Measurements from ENCODE around the gene SQOR.

DNA sequence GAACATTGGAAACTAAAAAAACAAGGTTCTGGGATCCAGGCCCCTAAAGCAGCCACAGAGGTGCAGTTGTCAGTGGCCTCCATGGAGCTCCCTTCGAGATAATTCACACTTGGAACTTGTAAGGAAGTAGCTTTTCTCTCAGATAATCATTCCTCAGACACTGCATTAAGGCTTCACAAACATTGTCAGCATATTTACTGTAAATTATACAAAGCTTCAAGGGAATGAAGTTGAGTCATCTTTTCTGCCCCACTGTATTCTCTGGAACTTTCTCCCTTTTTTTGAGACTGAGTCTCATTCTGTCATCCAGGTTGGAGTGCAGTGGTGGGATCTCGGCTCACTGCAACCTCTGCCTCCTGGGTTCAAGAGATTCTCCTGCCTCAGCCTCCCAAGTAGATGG lies 40.5 kb upstream of the SQOR start:
- TF ChIP-seq, protein P1, sequence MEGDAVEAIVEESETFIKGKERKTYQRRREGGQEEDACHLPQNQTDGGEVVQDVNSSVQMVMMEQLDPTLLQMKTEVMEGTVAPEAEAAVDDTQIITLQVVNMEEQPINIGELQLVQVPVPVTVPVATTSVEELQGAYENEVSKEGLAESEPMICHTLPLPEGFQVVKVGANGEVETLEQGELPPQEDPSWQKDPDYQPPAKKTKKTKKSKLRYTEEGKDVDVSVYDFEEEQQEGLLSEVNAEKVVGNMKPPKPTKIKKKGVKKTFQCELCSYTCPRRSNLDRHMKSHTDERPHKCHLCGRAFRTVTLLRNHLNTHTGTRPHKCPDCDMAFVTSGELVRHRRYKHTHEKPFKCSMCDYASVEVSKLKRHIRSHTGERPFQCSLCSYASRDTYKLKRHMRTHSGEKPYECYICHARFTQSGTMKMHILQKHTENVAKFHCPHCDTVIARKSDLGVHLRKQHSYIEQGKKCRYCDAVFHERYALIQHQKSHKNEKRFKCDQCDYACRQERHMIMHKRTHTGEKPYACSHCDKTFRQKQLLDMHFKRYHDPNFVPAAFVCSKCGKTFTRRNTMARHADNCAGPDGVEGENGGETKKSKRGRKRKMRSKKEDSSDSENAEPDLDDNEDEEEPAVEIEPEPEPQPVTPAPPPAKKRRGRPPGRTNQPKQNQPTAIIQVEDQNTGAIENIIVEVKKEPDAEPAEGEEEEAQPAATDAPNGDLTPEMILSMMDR (IDR thresholded peaks at IDR 0.05; ENCODE audit: low read depth, low read length), result no peak
- no peak for TF ChIP-seq EZH2phosphoT487 (IDR thresholded peaks at IDR 0.05; ENCODE audit: low read depth)

All from OCI-LY3 (cell line).